GM18867 (cell line): ENCODE data around the gene APOBEC3C.
"Not testable (repeated sequence)": the region's sequence is repeated elsewhere in the genome, so short reads cannot be mapped to it uniquely, and the experiment has no call there.

ENCODE experiments used
- ATAC-seq: cut with Tn5 transposase; IDR thresholded peaks from one replicate; pipeline ENCODE4 v1.9.1; 2021; ENCODE audit warnings: mild to moderate bottlenecking, moderate library complexity; ENCODE audit not compliant: unreplicated experiment

APOBEC3C gene

DNA sequence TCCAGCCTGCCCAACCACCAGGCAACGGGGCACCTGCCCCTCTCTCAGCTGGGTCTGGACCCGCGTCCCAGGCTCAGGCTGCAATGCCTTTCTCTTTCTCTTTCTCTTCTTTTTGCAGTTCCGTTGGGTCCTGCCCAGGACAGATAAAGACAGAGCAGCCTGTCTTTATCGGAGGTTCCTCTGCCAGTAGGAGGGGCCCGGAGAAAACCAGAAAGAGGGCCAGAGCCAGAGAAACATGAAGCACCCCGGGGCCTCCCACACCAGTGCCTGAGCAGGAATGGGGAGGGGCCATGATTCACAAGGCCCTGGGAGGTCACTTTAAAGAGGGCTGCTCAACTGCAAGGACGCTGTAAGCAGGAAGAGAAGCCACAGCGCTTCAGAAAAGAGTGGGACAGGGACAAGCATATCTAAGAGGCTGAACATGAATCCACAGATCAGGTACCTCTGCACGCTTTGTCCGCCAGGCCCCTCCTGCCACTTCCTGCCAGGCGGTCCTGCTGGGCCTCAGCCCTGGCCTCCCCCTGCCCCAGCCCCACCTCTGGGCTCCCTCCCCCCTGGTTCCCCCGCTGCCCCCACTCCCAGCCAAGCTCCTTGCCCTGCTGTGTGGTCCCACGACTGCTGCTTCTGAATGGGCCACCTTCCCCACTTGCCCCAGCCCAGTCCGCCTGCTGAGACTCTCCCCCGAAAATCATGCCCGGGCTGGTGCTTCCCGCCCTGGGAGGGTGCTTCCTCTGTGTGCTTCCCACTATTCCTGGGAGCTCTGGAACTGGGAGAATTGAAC, at the start of gene APOBEC3C:
APOBEC3C (plus strand) TSS at position 316 of the 781 bp plus-strand sequence; CDS start at position 422, 106 bp downstream.
- peak; percentile 83 for ATAC-seq

DNA sequence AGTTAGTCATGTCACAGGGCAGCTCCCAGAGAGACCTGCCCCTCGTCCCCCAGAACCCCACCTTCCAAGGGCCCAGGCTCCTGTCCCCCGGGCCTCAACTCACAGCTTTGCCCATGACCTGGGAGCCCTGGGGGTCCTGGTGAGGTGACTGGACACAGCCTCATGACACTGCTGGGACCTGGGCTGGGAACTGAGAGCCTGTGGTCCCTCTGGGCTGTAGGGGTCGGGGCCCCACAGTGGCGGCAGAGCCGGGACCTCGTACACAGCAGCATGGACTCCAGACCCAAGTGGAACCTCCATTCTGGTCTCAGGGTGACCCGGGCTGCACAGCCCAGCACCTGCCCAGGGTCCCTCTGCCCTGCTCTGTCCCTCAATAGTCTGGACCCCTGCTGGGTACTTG, 49.8 kb upstream of the APOBEC3C start:
- no peak for ATAC-seq

DNA sequence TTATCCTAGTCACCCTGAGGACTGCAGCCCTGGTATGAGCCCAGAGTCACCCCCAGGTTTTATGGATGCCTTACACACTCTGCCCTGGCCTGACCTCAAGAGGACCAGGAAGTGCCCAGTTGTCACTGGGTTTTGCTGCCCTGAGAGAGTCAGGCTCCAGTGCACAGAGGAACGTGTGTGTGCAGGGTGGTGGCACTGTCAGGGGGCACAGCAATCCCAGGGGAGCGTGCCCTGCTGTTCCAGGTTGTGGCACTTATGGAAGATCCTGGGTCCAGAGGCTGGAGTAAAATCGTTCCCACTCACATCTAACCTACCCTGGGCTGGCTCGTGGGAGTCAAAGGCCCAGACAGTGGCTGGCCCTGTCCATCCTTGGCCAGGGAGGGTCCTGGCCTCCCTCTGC, 49.1 kb upstream of the APOBEC3C start:
- no peak for ATAC-seq

DNA sequence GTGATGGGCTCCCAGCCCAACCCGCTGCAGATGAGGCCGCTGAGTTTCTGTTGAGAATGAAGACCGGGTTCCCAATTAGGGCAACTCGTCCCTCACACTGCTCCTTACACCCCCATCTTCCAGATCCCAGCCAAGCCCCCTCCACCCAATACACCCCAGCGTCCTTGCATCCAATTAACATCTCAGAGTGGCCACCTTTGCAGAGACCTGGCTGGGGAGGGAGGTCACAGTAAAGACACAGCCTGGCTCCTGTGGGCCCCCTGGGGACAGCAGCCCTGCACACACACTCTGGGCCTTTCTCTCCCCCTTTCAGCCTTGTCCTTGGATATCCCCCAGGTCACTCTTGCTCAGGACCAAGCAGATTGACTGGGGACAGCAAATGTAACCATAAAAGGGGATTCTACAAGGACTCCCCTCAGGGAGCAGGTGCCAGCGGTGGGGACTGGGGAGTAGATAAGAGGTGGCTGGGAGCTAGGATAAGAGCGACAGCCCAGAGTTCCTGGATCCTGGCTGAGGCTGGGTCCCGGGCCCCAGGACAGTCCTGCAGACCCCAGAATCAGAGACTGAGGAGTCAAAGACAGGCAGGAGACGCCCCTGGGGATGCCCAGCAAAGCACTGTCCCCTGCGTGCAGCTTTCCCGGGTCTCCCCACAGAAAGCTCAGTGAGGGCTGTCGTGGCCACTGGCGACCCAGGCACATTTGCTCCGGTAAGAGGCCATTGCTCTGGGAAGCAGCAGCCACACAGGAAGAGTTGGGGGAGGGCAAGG, 48.3 kb upstream of the APOBEC3C start:
- ATAC-seq: no peak

DNA sequence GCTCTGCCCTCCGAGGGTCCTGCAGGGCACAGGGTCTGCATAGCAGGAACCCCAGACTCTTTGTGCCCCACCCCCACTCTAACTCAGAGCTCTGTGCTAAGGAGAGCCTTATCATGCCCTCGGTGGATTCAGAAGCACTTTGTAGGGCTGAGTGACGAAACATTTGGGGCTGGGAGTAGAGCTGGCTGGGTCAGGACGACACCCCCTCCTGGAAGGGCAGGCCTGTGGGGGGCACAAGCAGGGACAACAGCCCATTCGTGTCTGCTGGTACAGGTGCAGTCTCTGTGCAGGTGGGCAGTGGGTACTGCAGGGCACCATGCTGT, 47.7 kb upstream of the APOBEC3C start:
- ATAC-seq: no peak

DNA sequence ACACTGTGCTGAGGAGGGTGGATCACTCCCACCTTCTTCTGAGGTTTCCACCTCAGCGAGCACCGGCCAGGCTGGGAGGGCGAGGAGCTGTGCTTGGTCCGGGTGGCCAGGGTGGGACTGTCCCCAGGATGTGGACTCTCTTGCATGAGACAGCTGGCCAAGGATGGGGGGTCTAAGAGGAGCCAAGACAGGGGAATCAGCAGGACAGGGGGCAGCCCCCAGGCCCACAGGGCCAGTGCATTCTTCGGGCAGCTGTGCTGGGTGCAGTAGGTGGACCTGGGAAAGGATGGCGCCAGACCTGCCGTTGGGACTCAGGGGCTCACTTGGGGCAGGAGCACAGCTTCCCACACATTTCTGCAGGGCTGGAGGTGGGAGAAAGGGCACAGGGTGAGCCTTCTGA, 47.1 kb upstream of the APOBEC3C start:
- ATAC-seq: no peak

DNA sequence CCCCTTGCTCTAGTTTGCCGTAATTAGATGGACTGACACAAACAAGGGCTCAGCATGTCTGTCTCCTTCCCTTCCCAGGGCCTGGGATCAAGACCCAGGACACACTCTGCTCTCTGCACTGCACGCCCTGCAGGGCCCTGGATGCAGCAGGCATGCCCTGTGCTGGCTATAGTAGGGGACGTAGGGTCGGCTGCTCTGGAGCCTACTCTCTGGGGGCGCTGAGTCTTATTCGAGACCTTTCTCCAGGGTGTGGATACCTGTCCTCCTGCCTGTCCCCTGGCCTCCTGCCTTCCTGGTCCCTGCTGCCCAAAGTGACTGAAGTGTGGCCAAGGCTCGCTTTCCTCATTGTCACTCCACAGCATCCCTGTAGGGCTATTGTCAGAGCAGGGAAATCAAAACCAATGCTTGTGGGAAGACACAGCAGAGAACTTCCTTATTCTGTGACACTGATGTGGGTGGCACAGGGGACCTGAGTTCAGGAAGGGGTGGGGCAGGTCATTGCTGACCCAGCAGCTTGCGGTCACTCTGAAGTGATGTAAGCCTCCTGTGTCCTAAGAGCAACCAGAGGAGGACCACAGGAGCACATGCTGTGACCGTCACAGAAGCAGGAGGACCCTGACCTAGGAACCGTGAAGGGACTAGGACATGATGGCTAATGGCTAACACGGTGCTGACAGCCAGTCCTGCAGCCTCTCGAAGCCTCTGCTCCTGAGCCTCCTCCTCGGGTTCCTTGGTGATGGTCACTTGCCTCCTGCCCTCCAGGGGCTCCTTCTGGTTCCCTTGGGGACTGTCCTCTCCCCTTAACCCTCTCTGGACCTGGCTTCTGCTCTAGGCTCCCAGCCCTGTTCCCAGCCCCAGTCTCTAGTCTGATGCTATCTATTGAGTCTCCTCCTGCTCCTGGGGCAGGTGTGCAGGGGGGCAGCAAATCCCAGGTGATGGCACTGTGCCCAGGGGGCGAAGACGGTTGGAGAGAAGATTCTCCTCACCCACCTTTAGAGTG, 46.3 kb upstream of the APOBEC3C start:
- no peak for ATAC-seq

DNA sequence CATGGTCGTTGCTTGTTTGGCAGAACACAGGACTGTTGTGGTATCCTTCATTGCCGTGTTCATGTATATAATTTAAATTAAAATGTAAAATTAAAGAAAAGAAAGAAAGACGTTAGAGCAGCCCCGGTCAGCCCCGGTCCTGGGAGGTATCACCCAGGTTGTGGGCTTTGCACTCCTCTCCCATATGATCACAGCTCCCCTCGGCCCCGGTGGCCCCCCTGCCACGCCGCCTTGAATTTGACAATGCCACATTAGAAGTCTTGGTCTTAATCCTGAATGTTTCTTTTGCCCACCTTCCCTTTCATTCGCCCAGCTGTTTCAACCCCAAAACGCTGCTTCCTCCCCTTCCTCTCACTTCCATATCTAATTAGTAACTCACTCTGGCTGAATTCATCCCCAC, 45.3 kb upstream of the APOBEC3C start:
- ATAC-seq: no peak

DNA sequence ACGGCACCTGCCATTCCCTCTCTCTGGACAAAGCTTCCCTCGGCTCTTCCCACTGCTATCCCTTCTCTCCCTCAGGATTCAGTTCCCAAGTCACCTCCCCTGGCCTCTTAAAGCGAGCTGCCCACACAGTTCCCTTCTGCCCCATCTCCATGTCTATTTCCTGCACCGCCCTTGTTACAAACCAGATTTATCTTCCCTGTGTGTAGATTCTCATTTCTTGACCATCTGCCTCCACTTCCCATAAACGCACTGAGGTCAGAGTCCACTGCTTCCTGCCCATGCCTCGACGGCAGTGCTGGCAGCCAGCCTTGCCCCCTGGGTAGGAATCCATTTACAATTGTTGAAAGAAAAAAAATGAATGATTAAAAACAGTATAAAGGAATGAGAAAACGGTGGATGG, 43.5 kb upstream of the APOBEC3C start:
- ATAC-seq: no peak

DNA sequence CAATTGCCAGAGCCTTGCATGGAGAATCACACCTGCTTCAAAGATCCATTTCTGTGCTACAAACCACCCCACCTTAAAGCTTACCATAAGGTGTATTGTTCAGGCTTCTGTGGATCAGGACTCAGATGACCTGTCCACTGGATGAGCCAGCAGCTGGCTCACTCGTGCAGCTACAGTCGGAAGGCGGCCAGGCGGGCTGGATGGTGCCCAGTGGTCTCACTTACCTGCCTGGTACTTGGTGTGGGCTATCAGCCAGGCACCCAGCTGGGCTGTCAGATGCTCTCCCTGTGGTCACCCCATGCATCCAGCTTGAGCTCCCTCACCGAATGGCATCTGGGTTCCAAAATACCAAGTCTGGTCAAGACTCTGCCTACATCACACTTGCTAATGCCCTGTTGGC, 42.9 kb upstream of the APOBEC3C start:
- ATAC-seq: no peak

DNA sequence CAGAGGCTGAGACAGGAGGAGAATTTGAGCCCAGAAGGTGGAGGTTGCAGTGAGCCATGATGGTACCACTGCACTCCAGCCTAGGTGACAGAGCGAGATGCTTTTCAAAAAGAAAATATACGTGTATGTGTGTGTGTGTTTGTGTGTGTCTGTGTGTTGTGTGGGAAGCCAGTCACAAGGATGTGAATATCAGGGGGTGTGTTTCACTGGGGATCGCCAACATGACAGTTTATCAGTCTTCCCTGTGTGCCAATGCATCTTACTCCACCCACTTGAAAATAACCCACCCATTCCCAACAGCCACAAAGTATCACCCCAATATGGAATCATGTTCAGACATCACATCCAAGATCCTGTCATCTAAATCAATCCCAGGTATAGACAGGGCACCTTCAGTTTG, 42.3 kb upstream of the APOBEC3C start:
- no peak for ATAC-seq

DNA sequence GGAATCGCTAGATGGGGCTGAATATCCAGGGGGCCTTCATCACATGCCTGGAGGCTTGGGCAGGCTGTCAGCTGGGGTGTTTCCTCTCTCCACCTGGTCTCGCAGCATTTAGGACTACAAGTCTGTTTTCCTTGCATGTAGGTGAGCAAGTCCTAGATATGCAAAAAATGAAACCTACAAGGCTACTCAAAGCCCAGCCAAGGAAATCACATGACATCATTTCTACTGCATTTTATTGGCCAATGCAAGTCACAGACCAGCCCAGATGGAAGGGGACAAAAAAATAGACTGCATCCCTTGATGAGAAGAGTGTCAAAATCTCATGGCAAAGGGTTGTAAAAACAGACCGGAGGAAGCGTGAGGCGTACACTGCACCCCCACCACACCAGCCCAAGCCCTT, 41.5 kb upstream of the APOBEC3C start:
- no peak for ATAC-seq

DNA sequence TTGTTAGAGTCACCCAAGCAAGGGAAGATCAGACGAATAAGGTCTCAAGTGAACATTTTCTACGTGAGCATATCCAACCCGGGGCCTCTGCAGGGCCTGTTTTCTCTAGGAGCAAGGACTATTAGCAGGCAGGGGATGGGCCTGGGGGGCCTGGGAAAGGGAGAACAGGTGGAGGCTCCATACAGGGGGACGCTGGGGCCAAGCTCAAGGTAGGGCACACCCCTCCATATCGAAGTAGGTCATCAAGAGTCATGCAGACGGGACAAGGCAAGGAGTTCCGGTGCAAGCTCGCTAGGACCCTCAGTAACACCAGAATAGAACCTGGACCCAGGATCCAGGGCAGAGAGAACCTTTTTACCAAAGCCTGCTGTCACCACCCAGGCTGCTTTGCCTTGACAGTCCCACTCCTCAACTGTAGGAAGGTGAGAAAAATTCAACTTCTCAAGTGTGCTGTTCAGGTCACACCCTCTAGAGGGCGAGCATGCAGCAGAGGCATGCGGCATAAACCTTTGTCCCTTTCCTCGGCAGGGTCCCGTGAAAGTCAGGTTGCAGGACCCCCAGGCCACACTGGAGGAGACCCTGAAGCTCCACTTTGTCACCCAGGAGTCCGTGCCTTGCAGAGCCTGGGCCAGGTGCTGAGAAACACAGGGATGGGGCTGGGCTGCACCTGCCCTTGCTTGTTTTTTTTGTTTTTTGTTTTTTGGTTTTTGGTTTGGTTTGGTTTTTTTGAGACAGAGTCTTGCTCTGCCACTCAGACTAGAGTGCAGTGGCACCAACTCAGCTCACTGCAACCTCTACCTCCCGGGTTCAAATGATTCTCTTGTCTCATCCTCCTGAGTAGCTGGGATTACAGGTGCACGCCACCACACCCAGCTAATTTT, 40.5 kb upstream of the APOBEC3C start:
- ATAC-seq: no peak

DNA sequence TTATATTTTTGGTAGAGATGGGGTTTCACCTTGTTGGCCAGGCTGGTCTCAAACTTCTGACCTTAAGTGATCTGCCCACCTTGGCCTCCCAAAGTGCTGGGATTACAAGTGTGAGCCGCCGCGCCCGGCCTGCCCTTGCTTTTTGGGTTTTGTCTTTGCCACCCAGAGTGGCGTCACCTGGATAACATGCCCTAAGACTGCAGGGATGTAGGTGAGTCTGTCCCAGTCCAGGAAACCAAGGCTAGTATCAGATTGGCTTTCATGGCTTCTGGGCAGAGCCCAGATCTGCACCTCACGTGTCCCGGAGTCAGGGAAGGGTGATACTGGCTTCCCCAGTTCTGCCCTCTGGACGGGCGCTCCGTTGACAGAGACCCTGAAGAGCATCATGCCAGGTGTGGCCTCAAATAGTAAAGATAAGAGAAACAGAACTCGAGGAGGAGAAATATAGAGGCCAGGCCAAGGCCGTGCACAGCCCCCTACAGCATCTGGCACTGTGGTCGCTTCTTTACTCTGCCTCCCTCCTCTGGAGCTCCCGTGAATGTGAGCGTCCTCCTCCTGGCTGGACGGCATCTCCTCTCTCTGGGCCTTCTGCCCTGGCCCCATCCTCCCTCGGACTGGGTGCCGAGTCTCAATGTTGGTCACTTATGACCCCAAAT, 39.8 kb upstream of the APOBEC3C start:
- no peak for ATAC-seq

DNA sequence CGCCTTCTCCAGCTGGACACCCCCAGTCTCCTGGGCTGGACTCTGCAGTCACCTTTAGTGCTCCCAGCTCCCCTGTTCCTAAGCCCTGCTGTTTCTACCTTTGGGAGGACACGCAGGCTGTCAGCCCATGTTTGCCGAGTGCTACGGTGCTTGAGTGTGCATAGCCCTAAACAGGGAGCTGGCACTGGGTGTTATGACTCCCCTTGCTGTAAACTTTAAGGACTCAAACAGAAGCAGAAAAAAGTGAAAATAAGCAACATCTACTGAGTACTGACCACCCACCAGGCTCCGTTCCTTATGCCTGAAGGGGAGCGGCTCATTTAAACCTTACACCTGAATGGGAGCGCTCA, 39.3 kb upstream of the APOBEC3C start:
- no peak for ATAC-seq

DNA sequence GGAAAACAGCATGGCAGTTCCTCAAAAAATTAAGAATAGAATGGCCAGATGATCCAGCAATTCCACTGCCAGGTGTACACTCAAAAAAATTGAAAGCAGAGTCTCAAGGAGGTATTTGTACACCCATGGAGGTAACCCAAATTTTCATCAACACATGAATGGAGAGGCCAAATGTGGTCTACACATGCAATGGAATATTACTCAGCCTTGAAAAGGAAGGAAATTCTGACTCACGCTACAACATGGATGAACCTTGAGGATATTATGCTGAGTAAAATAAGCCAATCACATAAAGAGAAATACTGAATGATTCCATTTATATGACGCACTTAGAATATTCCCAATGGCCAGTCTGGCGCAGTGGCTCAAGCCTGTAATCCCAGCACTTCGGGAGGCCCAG, 36.8 kb upstream of the APOBEC3C start:
- not testable (repeated sequence) for ATAC-seq

DNA sequence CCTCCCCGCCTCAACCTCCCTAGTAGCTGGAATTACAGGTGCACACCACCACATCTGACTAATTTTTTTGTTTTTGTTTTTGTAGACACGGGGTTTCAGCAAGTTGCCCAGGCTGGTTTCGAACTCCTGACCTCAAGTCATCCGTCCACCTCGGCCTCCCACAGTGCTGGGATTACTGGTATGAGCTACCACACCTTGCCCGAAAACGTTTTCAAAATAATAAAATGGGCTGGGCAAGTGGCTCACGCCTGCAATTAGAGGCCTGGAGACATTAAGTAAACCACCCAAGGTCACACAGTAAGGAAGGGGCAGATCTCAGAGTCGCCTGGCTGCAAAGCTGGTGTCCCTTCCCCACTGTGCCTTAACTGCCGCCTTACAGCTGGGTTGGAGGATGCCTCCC, 33.5 kb upstream of the APOBEC3C start:
- ATAC-seq: not testable (repeated sequence)

DNA sequence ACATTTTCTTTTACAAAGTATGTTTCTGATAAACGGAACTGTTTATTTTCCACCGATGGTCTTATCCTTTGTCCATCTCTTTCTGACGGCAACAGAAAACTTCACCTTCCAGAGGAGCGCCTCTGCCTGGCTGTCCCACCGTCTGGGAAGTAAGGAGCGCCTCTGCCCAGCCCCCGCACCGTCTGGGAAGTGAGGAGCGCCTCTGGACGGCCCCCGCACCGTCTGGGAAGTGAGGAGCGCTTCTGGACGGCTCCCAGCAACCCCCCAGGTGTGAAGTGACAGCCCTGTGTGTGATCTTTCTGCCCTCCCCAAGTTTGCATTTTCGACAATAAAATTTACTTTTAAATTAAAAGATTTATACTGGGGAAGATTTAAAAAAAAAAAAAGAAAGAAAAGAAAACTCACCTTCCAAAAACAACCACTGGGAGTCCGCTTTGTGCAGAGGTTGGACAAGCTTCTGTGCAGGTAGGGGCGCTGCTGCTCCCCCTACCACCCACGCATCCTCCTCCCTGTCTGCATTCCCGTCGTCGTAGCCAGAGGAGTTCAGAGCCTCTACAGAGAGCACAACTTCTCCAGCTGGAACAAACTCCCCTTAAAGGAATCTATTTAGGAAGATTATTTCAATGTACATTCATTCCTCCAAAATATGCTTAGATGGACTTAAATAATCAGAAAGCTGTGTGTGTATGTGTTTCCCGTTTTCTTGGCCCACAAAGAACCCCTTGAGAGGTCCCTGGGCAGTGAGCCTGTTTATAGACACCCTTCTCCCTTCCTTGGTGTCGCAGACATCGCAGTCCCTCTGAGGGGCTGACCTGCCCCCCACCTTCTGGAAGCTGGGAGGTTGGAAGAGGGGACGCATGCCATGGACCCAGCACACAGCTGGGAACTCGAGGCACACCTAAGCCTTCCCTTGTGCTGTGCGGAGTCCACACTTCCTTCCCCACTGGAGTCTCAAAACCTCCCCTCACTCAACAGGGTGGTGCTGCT, 32.8 kb upstream of the APOBEC3C start:
- ATAC-seq: no peak
